ENCODE results near the gene MGAT4B.

GRCh38 chr5:179778591-179778990 is 28.1 kb downstream of the MGAT4B start:
- TF ChIP-seq POLR2A (IDR thresholded peaks at IDR 0.05) (no peak), CTCF (IDR thresholded peaks at IDR 0.05) (no peak), POLR2AphosphoS5 (IDR thresholded peaks at IDR 0.05; ENCODE audit: insufficient read depth in 1 of 2, low read depth in 1 of 2) (no peak)
